Endometrial microvascular endothelial cells (primary cell): ENCODE data around the gene ACTN4. TPM values are rescaled to one million over a fixed set of nuclear protein-coding genes. Genes with fewer than 3 reads are reported as not detected.

Experiments
- in situ Hi-C: cut with HindIII; loops from 2 replicates; pipeline ENCODE4 v1.10.0; 2017; ENCODE audit warnings: low sequenced_read_pairs, low pct_unique_long_range_greater_than_20kb; ENCODE audit errors: inconsistent ontology term
- total RNA-seq: library from RNA; depleted of rRNA; stranded (reverse); fragments of >200 nt; gene quantifications from one replicate; pipeline ENCODE4 v1.2.3, GENCODE V29; 2015; ENCODE audit errors: inconsistent ontology term

The ACTN4 gene
- total RNA-seq, 1 donor from 2014 or later: 703 TPM

DNA sequence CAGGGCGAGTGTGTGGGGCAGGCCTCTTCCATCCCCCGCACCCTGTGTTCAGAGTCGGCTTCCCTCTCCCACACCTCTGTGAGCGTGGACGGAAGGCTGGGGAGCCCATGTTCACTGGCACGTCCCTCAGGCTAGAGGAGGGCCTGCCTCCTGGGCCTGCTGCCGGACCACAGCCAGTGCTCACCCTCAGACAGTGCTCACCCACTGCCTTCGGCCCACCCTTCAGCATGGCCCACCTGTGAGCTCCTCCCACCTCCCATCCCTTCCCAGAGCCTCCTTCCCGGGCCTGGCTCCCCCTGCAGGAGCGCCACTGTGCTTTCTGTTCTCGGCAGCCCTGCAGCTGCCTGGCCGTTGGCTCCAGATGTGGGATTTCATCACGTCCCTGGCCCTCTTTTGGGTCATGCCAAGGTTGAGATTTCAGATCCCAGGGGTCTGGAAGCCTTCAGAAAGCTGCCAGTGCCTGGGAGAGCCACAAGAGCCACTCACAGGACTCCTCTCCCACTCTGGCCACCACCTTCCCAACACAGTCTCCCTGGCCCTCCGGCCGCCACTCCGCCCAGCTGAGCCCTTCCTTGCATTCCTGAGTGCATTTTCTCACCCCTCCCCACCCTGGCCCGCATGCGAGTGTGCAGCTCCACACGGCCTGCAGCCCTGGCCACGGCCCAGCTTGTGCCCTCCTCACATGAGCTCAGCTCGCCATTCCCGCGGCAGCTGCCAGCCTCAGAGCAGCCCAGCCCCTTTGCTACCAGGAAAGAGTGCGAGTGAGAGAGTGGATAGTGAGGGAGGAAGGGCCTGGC is 71.5 kb downstream of the ACTN4 start:
- in situ Hi-C loops: no loop called here

DNA sequence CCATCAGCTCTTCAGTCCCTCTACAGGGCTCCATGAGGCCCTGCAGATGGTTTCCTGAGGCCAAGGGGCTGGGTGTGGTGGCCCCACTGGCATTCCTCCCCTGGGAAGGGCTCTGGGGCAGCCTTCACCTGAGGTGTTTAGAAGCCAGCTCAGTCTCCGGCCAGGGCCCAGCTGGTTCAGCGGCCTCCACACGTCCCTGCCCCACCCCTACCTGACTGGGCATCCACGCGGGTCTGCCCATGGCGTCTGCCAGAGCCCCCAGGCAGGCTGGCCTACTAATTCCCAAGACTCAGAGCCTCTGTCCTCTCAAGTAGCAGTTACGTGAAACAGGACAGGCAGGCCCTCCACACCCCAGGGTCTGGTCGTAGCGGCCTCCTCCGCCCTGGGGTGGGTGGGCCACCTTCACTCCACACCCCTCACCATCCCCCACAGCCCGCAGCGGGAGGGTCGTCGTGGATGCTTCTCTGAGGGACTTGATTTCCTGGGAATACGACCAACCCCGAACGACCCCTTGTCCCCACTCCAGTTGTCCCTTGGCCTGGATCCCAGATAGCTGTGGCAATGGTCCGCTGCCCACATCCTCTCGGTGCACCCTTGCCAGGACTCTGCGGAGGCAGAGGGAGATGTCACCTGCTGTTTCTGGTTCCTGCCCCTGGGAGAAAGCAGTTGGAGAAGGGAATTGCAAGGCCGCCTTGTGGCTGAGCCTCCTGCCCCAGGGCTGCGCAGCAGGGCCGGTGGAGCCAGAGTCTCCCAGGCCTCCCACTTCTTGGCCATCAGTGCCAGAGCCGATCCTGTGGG is 72.5 kb downstream of the ACTN4 start:
- in situ Hi-C loops: no loop called here

- in situ Hi-C loops: no loop called here
Measured at GRCh38 chr19:38720559-38721236, 73.2 kb downstream of the ACTN4 start.

- in situ Hi-C loops: no loop called here
Measured at GRCh38 chr19:38721496-38721895, 74.0 kb downstream of the ACTN4 start.

DNA sequence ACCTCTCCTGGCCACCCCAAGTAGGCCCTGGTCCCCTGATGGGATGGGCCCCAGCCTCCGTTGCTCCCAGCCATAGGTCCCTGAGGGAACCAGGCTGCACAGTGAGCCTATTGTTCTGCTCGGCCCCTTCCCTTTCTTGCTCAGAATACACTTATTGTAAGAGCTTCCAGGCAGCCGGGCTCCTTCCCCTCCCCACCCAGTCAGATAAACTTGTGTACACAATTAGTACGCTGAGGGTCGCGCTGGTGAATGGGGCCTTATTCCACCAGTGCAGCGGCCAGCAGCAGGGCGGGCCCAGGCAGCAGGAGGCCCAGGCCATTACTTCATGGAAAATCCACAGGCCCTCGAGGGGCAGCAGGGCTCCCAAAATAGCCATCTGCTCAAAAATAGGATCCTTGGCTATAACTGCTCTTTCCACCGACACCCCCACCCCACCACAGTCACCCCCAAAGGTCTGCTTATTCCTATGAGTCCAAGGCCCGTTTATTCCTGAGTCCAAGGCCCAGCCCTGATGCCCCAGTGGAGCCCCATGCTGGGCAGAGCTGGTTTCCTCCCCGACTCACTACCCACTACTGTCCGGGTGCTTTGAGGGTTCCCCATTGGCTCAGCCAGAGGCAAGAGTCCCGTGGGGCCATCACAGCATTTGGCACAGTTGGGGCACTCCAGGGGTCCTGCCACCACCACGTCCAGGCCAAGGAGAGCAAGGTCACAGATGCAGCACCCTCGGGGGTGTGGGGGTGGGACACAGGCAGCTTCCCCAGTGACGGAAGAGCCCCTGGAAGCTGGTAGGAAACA is 74.7 kb downstream of the ACTN4 start:
- in situ Hi-C loops: no loop called here

DNA sequence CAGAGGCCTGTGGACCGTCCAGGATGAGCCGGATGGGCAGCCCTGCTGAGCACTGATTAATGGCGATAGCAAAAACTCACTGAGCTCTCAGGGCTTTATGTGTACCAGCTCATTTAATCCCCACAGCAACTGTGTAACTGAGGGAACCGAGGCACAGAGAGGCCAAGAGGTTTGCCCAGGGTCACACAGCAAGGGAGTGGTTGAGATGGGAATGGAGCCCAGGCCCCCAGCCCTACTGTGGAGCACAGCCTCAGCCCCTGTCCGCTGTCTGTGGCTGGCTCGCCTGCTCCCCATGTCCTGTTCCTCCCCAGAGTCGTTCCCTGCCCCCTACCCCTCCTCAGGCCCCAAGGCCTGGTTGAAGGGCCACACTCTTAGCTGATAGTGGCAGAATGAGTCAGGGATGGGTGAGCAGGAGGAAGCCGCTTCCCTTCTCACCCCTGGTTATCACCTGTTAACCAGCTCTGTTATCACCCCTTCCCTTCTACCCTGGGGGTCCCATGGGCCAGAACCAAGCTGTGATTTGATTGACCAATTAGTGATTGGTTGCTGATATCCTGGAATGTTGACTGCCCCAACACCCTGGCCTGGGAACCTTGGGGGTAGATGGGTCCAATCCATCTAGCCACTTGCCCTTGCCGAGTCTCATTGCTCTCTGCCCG is 75.6 kb downstream of the ACTN4 start:
- in situ Hi-C loops: no loop called here

GRCh38 chr19:38723606-38723965 is 76.1 kb downstream of the ACTN4 start:
- in situ Hi-C loops: no loop called here

GRCh38 chr19:38723990-38724854 is 76.8 kb downstream of the ACTN4 start:
- in situ Hi-C loops: no loop called here

DNA sequence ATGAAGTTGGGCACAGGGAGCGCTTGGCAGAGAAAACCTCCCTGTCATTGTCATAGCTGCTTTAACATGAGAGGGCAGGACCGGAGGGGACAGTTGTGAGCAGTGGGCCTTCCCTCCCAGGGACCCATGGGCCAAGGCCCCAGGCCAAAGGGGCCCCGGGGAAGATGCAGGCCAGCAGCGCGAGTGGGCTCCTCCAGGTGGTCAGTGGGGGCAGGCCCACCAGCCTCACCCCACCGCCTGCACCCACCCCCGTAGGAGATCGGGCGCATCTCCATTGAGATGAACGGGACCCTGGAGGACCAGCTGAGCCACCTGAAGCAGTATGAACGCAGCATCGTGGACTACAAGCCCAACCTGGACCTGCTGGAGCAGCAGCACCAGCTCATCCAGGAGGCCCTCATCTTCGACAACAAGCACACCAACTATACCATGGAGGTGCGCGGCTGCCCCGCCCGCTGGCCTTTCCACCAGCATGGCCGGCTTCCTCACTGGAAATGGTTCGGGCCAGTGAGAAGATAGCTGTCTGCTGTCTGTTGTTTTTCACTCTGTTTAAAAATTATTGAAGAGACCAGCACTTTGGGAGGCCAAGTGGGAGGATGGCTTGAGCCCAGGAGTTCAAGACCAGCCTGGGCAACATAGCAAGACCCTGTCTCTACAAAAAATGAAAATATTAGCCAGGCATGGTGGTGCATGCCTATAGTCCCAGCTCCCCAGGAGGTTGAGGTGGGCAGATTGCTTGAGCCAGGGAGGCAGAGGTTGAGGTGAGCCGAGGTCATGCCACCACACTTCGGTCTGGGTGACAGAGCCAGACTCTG is 78.2 kb downstream of the ACTN4 start:
- in situ Hi-C loops: no loop called here

DNA sequence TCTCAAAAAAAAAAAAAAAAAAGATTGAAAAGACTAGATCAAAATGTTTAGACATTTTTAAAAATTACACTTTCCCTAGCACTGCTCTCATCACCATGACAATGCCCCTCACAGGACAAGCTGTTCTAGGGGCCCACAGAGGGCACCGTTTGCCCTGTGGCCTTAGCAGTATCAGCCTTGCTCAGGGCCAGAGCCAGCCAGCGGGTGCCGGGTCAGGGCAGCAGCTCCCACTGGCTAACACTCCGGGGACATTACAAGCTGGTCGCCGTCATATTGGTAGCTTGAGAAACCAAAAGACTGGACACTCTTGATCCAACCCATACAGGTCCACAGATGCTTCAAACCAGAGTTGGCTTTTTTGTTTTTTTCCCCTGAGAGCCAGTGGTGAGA is 78.8 kb downstream of the ACTN4 start:
- in situ Hi-C loops: no loop called here

GRCh38 chr19:38726761-38727301 is 79.4 kb downstream of the ACTN4 start:
- in situ Hi-C loops: no loop called here

- in situ Hi-C loops: no loop called here
Measured at GRCh38 chr19:38727306-38727867, 79.9 kb downstream of the ACTN4 start.

DNA sequence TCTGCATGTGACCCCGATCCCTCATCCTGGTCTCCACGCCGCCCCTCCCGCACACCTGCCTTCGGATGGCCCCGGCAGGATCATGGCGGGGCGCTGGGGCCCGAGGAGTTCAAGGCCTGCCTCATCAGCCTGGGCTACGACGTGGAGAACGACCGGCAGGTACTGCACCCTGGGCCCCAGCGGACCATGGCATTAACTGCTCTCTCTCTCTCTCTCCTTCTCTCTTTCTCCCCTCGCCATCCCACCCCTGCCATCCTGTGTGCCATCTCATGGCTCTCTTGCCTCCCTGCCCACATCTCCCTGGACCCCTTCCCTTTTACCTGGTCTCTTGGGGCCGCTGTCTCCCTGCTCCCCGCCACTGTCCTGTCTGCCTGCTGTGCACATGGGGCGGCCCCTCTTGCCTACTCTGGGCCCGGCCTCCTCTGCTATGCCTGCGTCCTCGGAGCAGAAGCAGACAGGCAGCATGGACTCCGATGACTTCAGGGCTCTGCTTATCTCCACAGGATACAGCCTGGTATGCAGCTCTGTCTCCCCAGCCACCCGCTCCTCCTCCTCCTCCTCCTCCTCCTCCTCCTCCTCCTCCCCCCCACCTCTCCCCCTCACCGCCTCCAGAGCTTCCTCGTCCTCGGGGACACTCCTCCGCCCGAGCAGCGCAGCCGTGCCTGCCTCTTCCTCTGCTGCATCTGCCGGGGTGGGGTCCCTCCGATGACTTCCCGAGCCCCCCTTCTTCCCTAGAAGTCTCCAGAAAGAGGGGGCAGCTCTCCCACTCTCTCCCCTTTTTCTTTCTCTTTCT is 80.6 kb downstream of the ACTN4 start:
- in situ Hi-C loops: no loop called here

DNA sequence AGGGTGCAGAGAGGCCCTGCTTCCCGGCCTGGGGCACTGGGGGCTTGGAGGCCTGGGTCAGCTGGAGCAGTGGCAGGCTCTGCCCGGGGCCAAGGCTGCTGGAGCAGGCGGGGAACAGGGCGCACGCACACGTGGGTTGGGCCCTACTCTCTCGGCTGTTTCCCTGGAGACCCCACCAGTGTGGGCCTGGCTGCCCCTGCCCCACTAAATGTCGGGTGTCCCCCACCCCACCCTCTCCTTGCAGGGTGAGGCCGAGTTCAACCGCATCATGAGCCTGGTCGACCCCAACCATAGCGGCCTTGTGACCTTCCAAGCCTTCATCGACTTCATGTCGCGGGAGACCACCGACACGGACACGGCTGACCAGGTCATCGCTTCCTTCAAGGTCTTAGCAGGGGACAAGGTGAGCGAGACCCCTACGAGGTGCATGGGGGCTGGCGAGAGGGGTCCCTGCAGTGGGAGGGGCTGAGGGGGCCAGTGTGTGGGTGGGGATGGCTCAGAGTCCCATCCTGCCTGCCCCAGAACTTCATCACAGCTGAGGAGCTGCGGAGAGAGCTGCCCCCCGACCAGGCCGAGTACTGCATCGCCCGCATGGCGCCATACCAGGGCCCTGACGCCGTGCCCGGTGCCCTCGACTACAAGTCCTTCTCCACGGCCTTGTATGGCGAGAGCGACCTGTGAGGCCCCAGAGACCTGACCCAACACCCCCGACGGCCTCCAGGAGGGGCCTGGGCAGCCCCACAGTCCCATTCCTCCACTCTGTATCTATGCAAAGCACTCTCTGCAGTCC is 81.5 kb downstream of the ACTN4 start:
- in situ Hi-C loops: no loop called here
